ENCODE results near the gene MUC5AC. TPM values are rescaled to one million over a fixed set of nuclear protein-coding genes. Genes with fewer than 3 reads are reported as not detected.

MUC5AC gene
- total RNA-seq, 4 donors from 2014 or later = under 0.01 TPM; not detected in 1

Other genes starting within 250 kb of the MUC5AC start
- 10 to 100 TPM; 37.4 to 55.4 (median 47.2) TPM for gene CHID1, start 247.1 kb upstream of the MUC5AC start, total RNA-seq
- 10 to 100 TPM; 49.5 to 82.6 (median 72.2) TPM for gene AP2A2, start 232.1 kb upstream of the MUC5AC start, total RNA-seq
- not detected for gene MUC6, start 121.2 kb upstream of the MUC5AC start, total RNA-seq
- gene MUC2, start 83.1 kb upstream of the MUC5AC start, total RNA-seq = under 1 TPM in 1 of 4 donors, not detected in 3; 0.34 TPM
- gene MUC5B, start 65.1 kb downstream of the MUC5AC start, total RNA-seq = under 1 TPM in 3 of 4 donors, not detected in 1; under 0.01 to 0.45 (median 0.06) TPM
- 10 to 100 TPM; 33.2 to 71.6 (median 58.6) TPM for gene TOLLIP, start 151.7 kb downstream of the MUC5AC start, total RNA-seq
- 1 to 10 TPM; 1.0 to 3.3 (median 2.8) TPM for gene BRSK2, start 232.0 kb downstream of the MUC5AC start, total RNA-seq